GM21381 (cell line): ENCODE data around the gene LTBP2.

Source experiments
- ATAC-seq: cut with Tn5 transposase; IDR thresholded peaks from one replicate; pipeline ENCODE4 v1.9.1; 2021; ENCODE audit warnings: mild to moderate bottlenecking, moderate library complexity; ENCODE audit not compliant: unreplicated experiment

Gene LTBP2

GRCh38 chr14:74593241-74593953 lies 18.6 kb downstream of the LTBP2 start:
- no peak for ATAC-seq

GRCh38 chr14:74592476-74593201 lies 19.4 kb downstream of the LTBP2 start:
- ATAC-seq: no peak

- ATAC-seq: no peak
Measured at GRCh38 chr14:74591899-74592298, 20.1 kb downstream of the LTBP2 start.

- ATAC-seq: no peak
Measured at GRCh38 chr14:74591394-74591793, 20.6 kb downstream of the LTBP2 start.

GRCh38 chr14:74589291-74589879 lies 22.7 kb downstream of the LTBP2 start:
- no peak for ATAC-seq

- ATAC-seq: no peak
Measured at GRCh38 chr14:74587363-74587707, 24.7 kb downstream of the LTBP2 start.

GRCh38 chr14:74586681-74587362 lies 25.2 kb downstream of the LTBP2 start:
- no peak for ATAC-seq

GRCh38 chr14:74585406-74586335 lies 26.4 kb downstream of the LTBP2 start:
- ATAC-seq: no peak

- ATAC-seq: no peak
Measured at GRCh38 chr14:74584951-74585350, 27.1 kb downstream of the LTBP2 start.

- no peak for ATAC-seq
Measured at GRCh38 chr14:74583689-74584434, 28.2 kb downstream of the LTBP2 start.

- ATAC-seq: no peak
Measured at GRCh38 chr14:74582910-74583581, 29.0 kb downstream of the LTBP2 start.

- ATAC-seq: no peak
Measured at GRCh38 chr14:74580275-74580672, 31.8 kb downstream of the LTBP2 start.

- ATAC-seq: no peak
Measured at GRCh38 chr14:74579447-74580274, 32.4 kb downstream of the LTBP2 start.

- ATAC-seq: no peak
Measured at GRCh38 chr14:74578479-74578878, 33.6 kb downstream of the LTBP2 start.

GRCh38 chr14:74577948-74578275 lies 34.1 kb downstream of the LTBP2 start:
- ATAC-seq: no peak

- no peak for ATAC-seq
Measured at GRCh38 chr14:74577247-74577947, 34.6 kb downstream of the LTBP2 start.

- no peak for ATAC-seq
Measured at GRCh38 chr14:74575936-74576335, 36.1 kb downstream of the LTBP2 start.

GRCh38 chr14:74575507-74575906 lies 36.5 kb downstream of the LTBP2 start:
- no peak for ATAC-seq
